HG03432 (cell line): ENCODE data around the gene PNPLA1.
A peak's percentile ranks its signal among the peaks of the same experiment; 100 is the strongest.

ENCODE experiments used
- ATAC-seq: cut with Tn5 transposase; IDR thresholded peaks from one replicate; pipeline ENCODE4 v1.9.1; 2021; ENCODE audit warnings: mild to moderate bottlenecking, moderate library complexity; ENCODE audit not compliant: unreplicated experiment

PNPLA1 gene

DNA sequence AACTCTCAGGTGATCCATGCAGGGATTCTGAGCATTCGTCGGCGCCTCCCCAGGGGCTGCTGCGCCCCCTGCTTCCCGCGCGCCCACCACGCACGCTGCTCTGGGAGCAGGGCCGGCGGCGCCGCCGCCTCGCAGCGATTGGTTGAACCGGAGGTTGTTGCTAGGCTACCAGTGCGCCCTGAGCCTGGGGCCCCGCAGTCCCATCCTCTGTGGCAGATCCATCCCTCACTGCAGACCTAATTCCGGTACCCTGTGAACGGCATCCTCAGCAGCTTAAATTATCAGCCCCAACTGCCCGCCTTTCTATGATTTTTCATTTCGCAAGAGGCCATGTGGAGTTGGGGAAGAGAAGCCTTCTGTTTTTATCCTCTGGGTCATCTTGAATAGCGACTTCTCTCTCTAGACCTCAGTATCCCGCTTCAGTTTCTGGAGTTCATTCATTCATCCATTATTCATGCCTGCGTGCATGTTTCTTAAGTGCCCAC, 15.4 kb downstream of the PNPLA1 start:
- no peak for ATAC-seq

DNA sequence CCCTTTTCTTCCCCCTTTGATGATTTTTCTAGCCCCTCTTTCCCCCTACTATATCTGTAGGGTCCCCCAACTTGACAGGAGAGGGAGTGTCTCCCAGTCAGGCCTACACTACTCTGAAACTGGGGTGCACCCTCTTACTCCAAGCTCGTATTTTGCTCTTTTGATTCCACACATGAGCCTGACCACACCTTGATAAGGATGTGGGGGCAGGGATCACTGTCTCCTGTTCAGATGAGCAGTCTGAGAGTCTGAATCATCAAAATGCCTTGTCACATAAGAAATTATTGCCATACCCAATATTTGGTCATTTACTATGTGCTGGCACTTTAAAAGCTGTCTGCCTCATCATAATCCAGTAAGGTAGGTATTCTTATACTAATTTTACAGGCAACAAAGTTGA, 15.9 kb downstream of the PNPLA1 start:
- ATAC-seq = no peak

DNA sequence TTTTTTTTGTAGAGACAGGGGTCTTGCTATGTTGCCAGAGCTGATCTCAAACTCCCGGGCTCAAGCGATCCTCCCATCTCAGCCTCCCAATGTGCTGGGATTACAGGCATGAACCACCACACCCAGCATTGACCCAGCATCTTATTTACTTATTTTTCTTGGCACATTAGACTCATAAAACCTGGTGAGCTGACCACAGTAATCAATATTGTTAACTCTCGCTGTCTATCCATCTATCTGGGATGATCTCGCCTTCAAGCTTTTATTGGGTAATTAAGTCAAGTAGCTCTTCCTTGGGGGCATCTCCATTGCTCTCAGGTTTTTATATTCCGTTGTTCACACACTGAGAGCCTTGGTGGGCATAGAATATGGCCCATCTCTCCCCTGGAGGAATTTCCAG, 17.0 kb downstream of the PNPLA1 start:
- no peak for ATAC-seq

DNA sequence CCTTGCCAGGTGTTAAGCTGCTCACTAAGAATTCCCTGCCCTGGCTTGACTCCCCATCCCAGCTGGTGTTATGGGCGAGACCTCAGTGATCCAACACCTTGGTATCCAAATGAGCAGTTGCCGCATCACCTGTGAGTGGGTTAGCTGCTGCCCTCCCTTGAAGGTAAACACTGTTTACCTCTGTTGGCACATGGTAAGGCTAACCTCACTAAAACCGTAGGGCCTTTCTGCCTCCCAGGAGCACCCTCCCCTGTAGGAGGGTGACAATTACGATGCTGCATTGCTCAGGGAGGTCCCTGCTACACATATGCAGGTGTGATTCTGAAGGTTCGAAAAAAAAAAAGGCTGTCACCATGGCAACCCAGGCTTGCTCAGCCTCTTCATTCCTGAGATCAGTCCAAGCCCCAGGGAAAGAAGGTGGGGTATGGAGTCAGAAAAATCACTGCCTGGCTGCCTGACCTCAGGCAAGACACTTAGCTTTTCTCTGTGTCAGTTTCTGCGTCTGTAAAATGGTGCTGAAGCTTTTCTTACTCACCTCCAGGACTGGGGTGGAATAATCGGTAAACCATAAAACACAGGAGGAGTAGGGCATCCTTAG, 19.5 kb downstream of the PNPLA1 start:
- ATAC-seq = no peak

DNA sequence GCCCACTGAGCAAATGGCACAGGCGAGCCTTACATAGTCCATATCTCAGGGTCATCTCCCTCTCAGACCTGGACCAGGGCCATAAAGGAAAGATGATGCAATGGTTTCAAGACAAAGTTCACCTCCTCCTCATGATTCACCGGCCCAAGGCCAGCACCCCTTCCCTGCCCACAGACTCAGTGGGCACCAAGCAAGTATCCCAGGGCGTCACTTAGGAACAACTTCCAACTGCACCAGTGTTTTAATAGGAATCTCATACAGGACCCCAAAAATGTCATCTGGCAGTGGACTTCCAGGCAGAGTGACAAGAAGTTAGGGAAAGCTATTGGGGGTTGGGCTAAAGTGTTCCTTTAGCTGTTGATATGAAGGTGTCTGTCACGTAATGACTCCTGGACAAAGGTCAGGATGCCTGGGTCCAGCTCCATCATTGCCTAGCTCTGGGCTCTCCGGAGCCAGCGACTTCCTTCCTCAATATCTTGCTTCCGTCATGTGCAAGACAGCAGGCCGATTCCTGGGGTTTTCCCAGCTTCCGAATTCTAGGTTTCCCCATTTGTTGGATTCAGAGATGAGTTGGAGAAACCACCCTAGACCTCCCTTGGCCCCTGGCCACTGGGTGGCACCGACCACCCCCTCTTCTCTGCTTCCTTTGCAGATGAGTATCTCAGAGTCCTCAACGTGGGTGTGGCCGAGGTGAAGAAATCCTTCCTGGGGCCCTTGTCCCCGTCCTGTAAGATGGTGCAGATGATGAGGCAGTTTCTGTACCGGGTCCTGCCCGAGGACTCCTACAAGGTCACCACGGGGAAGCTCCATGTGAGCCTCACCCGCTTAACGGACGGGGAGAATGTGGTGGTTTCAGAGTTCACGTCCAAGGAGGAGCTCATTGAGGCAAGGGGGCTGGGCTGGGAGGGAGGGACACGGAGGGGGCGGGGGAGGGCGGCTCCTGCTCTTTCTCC, 21.1 kb downstream of the PNPLA1 start:
- no peak for ATAC-seq

DNA sequence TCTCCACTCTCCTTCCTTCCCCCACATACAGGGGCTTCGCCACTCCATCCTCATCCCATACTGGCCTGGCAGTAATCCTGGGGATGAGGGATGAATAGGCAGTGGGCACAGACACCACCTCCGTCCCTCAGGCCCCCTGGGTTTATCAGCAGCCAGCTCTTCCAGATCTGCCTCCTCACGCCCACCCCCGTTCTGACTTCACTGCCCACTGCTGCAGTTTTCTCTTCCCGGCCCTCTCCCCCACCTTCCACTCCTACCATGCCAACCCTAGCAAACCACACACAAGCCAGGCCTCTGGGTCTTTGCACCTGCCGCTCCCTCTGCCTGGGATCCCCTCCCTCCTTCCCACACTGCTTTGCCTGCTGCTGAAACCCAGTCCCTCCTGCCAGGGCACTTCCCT, 22.3 kb downstream of the PNPLA1 start:
- no peak for ATAC-seq

DNA sequence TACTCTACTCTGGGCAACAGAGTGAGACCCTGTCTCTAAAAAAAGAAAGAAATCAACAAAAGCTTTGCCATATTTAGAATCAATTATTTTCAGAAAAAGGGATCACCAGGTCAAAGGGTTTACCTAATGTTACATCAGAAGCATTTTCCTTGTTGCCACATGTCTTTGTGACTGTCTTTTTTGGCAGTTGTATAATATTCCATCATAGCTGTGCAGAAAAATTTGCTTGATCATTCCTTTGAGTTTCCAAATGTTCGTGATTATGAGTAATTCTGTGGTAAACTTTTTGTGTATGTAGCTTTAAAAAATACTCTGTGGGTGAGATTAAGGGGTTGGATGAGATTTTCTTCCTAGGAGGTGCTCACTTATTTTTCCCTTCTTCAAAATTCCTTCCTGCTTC, 26.4 kb downstream of the PNPLA1 start:
- ATAC-seq = no peak

DNA sequence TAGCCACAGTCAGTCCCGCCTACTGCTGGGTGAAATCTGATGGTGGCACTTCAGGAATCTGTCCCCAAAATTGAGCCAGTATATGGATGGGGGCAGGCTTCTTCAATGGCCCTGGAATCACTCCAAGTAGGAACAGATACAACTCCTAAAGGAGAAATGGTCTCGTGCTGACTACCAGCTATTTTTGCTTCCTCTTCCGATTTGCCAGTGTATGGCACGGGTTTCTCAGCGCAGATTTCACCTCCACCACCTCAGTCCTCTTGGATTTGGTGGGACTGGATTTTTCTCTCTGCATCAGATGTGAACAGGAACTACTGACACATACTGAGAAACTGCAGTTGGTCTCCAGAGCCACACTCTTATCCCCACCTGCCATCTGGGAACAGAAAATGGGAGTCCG, 27.2 kb downstream of the PNPLA1 start:
- ATAC-seq = no peak

DNA sequence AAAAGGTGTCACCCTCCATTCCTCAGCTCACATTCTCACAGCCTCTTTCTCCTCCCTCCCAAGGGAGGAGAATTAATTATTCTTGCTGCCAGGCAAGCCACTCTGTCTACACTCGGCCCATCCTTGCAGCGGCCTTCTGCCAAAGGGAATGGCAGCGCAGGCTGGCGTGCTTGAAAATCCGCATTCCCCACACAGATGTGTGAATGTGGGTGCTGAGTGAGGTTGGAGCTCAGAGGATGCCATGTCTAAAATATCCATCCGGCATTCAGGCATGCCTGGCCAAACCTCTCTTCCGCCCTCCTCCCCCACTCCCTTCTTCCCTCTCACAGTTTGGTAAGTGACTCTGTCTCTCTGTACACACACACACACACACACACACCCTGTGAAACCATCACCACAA, 27.7 kb downstream of the PNPLA1 start:
- ATAC-seq = no peak

DNA sequence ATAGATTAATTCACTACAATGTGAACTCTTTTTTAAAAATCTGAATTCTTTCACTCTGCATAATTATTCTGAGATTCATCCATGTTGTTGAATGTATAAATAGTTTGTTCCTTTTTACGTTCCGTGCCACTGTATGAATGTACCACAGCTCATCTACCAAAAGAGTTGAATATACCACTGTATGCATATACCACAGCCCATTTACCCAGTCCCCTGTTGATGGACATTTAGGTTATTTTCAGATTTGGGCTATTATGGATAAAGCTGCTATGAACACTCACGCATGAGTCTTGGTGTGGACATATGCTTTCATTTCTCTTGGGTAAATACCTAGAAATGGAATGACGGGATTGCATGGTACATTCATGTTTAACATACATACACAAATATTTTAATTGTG, 28.2 kb downstream of the PNPLA1 start:
- ATAC-seq = no peak

DNA sequence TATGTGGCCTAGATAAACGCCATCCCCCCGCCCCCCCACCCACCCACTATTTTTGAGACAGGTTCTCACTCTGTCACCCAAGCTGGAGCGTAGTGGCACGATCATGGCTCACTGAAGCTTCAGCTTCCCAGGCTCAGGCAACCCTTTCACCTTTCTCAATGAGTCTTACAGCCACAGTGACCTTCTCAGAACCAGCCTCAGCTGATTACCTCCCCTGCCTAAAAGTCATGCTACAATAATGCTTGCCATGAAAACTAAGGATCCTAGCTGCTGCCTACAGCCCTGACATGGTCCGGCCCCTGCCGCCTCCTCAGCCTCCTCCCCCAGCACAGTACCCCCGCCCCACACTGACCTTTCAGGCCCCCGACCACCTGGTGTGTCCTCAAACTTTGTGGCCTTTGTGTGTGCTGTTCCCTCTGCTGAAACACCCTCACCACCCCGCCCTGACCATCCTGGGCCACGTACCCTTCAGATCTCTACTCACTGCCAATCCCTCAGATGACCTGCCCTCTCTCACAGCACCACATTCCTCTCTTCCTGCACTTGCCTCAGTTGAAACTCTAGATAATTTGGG, 31.3 kb downstream of the PNPLA1 start:
- no peak for ATAC-seq

DNA sequence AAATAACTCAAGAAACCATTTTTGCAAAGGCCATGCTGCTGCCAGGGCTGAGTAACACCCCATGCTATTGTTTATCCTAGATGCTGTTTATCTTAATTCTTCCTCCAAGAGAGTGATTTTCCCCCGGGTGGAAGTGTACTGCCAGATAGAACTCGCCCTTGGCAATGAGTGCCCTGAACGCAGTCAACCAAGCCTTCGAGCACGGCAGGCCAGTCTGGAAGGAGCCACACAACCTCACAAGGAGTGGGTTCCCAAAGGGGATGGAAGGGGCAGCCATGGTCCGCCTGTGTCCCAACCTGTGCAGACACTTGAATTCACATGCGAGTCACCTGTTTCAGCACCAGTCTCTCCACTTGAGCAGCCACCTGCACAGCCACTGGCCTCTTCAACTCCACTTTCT, 31.9 kb downstream of the PNPLA1 start:
- ATAC-seq = no peak

DNA sequence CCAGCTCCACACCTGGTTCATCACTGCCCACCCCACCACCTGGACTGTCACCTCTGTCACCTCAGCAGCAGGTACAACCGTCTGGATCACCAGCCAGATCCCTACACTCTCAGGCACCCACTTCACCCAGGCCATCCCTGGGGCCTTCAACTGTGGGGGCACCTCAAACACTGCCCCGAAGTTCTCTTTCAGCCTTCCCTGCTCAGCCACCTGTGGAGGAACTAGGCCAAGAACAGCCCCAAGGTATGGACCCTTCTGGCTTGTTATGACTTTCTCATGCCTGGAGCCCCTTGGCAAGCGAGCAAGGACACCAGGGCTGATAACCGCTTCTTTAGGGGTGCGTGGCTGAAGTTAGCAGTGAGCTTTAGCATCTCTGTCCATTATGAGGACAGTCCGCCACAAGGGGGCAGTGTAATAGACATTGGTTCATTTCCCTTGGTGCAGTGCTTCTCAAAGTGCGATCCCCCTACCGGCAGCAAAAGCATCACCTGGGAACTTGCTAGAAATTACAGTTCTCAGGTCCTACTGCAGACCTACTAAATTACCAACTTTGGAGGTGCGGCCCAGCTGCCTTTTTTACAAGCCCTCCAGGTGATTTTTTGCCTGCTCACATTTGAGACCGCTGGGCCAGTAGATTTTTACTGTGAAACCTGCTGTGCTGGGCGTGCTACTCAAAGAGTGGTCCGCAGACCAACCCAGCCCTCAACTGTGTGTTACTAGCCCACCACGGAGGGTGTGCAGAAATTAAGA, 32.5 kb downstream of the PNPLA1 start:
- peak; percentile 71 for ATAC-seq

DNA sequence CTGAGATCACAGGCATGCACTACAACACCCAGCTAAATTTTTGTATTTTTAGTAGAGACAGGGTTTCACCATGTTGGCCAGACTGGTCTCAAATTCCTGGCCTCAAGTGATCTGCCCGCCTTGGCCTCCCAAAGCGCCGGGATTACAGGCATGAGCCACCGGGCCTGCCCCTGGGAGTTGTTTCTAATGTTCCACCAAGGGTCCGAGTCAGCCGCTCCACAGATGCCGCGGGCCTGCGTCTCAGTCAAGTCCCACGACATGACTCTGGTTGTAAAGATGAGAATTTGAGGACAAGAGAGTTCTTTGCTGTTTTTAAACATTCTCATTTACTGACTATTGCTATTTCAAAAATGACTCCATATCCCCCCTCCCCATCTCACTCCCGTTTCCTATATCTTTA, 36.0 kb downstream of the PNPLA1 start:
- no peak for ATAC-seq

DNA sequence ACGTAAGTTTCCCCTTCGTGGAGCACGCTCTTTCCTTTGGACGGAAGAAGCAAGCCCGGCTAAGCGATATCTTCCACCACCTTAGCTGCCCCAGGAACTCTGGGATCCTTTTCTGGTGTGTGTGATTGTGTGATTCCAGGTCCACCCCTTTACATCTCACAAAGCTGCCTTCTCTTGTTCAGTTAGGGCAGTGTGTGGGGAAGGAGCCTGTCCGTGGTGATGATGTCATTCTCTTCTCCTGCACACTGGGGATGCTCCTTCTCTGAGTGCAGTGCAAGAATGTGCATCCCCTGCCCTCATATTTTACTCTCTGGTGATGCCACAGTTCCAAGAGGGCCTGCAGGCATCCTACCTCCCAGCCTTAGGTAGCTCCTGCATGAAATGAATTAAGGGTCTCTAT, 36.5 kb downstream of the PNPLA1 start:
- ATAC-seq = no peak

DNA sequence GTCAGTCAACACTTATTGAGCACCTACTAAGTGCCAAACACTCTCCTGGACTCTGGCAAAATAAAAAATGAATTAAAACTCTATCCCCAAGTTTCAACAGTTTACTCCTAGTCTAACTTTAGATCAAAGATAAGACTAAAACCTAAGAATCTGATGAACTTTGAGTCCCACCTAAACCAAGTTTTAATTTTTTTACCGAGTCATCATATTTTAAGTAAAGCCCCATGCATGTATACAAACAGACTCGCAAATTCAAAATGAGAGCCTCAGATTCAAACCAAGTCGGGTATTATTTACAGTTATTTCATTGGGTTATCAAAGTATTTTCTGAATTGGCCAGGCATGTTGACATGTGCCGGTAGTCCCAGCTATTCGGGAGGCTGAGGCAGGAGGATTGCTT, 38.7 kb downstream of the PNPLA1 start:
- ATAC-seq = no peak

DNA sequence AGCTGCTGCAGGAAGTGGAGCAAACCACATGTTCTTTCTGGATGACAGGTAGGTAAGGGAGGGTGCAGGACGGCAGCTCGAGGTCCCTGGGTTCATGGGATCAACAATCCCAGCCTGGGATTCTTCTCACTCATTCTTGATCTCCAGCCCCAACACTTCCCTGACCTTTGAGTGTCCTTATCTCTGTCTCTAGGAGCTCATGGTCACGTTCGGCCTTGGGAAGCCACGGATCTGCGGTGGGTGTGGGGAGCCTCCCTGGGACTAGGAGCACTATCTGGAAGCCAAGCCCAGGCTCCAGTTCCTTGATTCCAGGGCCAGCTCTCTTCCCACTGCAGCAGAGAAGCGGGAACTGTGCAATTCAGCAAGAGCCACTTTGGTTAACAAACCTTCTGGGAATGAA, 39.3 kb downstream of the PNPLA1 start:
- ATAC-seq = no peak

DNA sequence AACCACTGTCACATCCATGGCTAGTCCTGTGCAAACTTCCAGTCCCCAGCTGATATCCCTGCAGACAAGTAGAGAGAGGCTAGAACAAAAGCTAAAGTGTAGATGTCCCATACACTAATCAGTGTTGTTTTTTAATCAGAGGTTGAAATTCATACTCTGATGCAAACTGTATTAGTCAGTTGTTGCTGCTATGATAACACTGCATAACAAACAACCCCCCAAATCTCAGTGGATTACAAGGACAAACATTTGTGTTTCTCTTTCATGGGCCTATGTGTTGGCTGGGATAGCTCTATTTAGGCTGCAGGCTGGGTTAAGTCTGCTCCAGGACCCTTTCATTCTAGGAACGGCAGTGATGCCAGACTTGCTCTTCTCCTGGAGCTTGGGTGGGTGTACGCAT, 40.0 kb downstream of the PNPLA1 start:
- no peak for ATAC-seq

DNA sequence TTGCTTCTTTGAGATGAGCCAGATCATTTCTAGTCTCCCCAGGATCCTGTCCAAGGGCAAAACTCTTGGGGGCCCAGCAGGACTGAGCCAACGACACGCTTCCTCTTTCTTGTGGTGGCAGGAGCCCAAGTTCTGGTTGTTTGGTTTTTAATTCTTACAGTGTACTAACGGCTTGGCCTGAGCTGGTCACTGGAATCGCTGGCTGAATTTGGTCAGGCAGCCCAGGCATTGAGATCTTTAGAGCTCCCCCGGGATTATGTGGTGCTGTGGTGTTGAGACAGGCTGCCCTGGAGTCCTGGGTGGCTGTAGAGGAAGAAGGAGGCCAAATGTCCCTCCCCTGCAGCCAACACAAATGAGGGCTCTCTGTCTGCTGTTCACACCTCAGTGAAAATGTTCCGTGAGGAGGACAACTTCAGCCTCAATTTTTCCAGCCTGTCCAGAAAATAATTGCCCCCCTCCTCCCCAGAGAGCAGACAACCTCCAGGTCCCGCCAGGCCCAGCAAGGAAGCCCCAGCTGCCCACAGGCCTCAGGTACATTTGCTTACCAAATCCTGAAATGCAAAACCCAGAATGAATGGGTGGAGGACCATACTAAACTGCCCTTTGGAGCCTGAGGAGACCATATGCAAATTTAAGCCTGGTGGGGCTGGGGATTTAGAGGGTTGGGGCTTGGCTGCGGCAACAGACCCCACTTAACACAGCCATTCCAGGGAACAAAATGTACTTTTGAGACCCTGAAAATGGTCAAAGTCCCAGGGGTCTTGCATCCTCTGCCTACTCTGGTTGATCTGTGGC, 43.2 kb downstream of the PNPLA1 start:
- ATAC-seq = peak; percentile 42

DNA sequence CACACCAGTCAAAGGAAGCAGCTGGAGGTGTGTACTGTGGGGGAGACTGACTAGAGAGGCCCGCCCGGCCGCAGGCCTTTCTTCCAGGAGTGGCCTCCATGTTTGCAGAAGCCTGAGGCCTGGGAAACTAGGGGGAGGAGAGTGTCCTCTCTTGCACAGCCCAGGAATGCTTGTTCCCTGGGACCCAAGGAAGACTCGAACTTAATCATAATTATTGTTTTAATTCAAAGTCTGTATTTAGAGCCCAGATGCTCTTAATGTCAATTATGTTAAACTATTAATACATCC, 43.7 kb downstream of the PNPLA1 start:
- no peak for ATAC-seq
